GM18909 (cell line): ENCODE results near the gene ATL2.

Experiments used
- ATAC-seq: cut with Tn5 transposase; IDR thresholded peaks from one replicate; pipeline ENCODE4 v1.9.1; 2021; ENCODE audit warnings: mild to moderate bottlenecking; ENCODE audit not compliant: unreplicated experiment, poor library complexity

Gene ATL2

DNA sequence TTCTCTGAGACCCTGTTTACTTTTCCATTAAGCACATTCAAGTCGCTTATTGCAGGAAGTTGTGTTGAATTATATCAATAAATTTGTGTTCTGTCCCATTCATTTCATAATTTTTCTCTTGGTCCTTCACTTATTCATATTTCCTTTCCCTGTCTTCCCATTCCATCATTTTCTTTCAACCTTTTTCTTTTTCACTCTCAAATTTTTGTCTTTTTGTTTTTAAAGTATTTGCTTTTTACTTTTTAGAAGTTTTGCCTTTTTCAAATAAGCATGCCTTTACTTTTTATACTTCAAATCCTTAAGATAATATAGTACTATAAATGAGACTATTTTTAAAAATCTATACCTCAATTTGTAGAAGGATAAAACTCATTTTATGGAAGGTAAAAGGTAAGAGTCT, 120.5 kb downstream of the ATL2 start:
- no peak for ATAC-seq

DNA sequence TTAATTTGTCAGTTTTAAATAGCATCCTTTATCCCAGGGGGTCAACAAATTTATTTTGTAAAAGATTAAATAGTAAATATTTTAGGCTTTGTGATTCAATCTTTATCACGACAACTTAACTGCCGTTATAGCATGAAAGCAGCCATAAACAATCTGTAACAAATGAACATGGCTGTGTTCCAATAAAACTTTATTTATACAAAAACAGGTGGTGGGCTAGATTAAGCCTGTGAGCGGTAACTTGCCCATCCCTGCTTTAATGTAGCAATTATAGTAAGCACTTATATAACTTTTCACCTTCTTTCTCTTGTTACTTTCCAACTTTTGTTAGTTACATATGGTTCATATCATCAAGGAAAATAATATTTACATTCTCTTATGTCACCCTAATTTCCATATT, 121.9 kb downstream of the ATL2 start:
- ATAC-seq = no peak

DNA sequence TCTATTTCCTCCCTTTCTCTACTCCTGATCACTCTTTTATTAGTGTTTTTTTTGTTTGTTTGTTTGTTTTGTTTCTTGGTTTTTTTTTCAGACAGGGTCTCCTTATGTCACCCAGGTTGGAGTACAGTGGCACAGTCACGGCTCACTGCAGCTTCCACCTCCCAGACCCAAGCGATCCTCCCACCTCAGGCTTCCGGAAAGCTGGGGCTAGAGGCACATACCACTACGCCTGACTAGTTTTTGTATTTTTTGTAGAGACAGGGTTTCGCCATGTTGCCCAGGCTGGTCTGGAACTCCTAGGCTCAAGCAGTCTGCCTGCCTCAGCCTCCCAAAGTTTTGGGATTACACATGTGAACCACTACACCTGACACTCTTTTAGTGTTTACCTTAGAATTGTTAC, 122.3 kb downstream of the ATL2 start:
- no peak for ATAC-seq

DNA sequence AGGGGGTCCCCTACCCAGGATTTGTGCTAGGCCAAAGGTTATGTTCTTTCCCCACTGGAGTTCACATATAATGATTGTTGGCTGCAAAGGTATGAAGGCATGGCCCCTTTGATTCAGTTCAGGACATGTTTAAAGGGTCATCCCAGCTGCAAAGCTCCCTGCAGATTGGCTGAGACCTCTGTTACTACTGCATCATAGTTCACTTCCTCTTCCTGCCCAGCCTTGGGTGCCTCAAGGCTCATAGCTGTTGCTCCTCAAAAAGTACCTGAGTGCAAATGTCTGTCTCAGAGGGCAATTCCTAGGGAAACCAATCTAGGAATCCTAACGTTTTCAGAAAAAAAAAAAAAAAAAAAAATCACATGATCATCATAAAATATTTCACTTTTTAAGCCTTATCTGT, 125.1 kb downstream of the ATL2 start:
- ATAC-seq = no peak

DNA sequence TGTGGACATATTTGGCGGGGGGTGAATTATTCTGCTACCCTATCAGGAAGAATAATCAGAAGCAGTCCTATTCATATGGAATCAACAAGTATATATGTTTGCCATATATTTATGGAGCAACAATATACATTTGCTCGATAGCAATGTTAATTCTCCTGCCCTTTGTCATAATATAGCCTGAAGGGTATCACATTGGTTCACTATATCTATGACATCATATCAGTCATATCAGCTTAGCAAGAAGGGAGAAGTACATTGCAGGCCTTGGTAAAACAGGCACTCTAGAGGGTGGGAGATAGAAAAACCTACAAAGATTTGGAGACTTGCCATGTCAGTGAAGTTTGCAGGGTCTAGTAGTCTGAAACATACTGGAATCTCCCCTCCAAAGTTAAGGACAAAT, 128.4 kb downstream of the ATL2 start:
- no peak for ATAC-seq

DNA sequence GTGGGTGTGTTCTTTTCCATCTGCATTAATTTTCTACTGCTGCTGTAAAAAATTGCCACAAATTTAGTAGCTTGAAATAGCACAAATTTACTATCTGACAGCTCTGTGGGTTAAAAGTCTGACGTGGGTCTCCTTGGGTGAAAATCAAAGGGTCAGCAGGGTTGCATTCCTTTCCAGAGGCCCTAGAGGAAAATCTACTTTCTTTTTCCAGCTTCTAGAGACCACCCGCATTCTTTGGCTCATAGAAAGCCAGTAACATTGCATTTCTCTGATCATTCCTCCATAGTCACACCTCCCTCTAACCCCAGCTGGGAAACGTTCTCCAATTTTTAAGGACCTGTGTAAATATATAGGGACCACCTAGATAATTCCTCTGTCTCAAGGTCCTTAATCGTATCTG, 128.8 kb downstream of the ATL2 start:
- ATAC-seq = no peak

DNA sequence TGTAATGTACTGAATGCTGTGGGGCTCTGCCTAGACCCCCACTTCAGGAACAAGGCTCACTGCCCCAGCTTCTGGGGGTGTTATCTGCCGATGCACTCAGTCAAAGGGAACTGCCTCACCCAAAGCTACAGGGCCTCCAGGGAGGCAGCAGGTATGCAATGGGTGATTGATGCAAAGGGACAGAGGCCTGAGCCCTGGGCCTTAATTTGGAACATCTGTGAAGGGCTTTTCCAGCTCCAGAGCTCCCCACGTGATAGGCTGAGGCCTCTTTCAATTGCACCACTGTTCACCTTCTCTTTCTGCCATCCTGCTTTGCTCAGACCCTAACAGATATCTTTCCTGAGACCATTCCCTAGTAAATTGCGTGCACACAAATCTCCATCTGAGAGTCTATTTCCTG, 131.0 kb downstream of the ATL2 start:
- ATAC-seq = no peak

DNA sequence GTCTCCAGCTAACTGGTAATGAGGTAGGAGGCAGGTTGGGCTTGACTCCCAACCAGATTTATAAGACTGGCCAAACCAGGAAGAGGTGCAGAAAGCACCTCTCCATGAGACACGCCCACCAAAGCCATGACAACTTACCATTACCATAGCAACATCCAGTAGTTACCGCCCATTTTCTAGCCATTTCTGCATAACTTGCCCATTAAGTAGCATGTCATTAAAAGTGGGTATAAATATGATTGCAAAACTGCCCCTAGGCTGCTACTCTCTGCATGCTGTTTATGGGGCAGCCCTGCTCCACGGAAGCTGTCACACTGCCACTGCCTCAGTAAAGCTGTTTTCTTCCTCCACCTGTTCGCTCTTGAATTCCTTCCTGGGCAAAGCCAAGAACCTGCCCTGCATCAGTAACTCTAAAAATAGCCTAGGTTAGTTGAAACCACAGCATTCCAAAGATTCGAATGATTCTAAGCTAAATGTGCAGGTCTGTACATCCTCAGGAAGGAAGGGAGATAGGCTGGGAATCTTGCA, 131.9 kb downstream of the ATL2 start:
- ATAC-seq = no peak

DNA sequence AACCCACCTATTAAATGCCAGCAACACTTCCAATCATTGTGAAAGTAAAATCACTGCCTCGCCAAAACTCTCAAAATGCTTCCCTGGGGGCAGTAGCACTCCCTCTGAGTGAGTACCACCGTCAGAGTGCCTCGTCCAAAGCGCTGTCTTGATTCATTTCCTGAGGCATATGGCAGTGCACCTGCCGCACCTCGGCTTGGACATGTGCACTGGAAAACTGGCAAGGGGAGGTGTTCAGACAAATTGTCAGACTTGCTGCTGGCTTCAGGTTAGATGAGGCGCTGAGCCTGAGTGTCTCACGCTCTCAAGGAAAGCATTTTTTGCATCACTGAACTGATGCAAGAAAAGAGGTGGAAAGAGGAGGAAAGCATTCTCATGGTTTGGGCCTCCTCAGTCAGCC, 132.8 kb downstream of the ATL2 start:
- ATAC-seq = no peak
